Measurements from ENCODE around the gene APBA2.

The APBA2 gene

DNA sequence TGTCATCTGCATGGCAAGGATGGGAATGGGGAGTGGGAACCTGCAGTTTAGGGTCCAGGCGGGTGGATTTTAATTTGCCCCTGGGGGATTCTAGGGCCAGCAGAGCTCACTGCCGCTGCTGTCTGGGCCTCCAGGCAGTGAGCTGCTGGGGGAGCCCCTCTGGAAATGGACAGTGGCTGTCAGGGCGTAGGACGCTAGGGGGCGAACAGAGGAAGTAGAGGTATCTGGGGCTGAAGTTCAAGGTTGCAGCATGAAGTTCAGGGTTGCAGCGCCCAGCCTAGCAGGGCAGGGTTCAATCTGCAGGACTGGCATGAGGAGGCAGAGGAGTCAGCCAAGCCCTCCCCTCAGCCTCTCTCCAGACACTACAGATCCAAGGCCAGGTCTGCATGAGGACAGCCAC is 49.5 kb downstream of the APBA2 start:
- peak; percentile 33 for DNase-seq (ENCODE audit: low read depth, low spot score)

DNA sequence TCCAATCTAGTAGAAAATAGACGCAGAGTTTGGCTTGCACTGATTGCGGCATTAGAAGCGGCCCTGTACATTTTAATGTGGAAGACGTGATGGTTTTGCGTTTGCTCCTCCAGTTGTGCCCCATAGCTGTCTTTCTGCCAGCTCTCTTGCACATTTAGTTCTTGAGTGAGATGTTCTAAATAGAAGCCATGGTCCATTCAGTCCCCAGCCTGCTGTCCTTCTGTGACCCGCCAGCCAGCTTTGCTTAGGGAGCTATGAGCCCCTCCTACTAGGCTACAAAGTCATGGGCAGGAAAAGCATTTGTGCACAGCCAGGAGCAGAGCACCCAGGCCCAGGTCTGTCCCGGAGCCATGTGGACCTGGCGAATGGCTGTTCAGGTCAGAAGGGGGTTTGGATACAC is 50.3 kb downstream of the APBA2 start:
- DNase-seq (ENCODE audit: low read depth, low spot score): no peak

DNA sequence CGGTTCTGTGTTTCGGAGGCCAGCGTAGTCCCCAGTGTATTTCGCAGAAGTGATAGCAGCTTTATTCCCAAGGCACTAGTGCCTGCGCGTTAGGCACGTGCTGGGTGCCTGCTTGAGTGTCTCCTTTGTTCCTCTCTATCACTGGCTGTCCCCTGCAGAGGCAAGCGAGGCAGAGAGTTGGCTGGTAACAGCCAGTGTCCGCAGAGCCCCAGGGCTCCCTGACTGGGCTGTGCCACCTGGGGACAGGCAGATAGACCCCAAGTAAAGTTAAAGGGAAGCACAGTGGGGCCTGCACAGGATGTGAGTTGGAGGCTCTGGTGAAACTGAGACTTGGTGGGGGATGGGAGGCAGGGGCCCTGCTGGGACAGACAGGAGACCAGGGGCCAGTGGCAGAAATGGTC is 50.7 kb downstream of the APBA2 start:
- DNase-seq (ENCODE audit: low read depth, low spot score): no peak

DNA sequence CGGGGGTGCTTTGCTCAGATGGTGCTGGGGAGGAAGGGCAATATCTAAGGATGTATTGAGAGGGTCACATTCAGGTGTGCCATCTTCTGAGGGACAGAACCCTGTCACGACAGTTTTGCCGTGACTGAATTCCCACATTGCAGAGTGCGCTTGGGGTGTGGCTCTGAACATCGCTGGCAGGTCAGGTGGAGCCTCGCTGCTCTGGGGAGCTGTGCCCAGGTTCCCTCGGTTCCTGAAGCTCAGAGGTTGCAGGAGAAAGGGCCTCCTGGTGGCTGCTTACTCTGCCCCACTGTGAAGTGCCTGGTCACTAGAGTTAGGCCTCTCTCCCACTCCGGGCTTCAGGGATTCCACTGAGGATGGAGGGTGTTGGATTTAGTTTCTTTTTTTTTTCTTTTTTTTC is 51.5 kb downstream of the APBA2 start:
- DNase-seq (ENCODE audit: low read depth, low spot score): no peak

DNA sequence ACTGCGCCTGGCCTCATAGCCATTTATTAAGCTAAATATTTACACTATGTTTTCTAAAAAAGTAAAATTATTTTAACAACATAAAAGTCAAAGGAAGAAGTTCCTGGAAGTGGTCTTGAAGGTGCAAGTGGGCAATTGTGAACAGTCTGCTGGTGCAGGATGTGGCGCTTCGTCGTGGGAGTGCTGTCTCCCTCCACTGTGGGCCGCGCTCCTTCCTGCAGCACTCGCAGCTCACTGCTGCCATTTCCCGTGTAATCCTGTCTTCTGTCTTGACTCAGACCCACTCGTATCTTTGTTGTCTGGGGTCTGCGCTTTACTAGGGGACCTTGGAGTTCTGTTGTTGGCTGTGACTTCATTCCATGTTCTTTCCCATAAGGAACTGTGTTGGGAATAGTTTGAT is 56.3 kb downstream of the APBA2 start:
- DNase-seq (ENCODE audit: low read depth, low spot score): no peak

DNA sequence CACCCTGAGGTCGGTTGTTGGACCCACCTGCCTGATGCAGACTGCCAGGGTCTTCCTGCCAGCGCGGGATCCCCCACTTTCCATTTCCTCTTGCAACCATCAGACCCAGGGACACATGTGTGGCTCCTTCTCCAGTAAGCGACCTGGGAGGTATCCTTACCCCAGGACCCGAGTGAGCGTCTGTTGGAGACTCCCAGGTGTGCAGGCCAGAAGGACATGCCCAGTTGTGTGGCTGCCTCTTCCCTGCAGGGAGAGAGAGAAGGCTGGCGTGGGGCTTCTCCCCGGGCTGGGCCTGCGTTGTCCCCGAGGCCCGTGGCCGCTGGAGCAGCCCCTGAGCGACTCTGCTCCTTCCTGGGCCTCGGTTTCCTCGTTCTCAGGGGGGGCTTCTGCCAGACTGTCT is 56.8 kb downstream of the APBA2 start:
- DNase-seq (ENCODE audit: low read depth, low spot score): no peak

DNA sequence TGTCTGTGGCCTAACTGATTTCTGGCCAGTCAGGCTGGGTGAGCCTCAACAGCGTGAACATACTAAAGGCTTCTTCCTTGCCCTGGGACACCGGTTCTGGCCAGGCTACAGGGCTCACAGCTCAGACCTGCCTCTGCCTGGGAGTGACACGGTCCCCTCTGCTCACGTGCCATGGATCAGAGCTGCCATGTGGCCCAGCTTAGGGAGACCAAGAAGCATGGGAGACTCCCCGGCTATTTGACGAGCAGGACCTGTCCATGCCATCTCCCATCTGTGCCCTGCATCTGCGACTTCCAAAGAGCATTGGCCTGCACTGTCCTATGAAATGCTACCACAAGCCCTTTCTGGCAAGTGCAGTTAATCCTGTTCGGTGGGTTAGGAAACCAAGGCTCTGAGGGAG is 57.4 kb downstream of the APBA2 start:
- DNase-seq (ENCODE audit: low read depth, low spot score): no peak

DNA sequence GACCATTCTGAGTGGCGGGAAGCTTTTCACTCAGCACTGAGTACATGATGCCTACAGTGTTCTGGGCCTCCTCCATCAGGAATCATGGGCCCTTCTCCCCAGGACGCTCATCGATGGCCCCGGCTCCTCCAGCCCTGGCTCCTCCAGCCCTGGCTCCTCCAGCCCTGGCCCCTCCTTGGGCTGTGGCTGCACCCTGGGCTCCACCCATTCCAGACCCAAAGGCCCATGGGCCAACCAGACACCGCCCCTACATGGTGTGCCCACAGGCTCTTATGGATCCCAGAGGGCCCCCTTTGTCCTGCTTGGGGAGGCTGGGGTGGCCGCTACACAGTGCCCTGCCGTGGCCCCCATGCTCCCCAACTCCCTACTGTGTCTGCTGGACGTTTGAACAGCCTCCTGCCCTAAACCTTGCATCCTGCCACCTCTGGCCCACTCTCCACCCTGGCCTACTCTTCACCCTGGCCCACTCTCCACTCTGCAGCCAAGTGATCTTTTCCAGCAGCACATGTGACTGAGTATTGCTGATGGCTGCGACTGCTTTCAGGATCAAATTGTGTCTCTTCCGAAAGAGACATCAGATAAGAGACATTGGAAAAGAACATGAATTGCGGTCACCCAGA is 57.9 kb downstream of the APBA2 start:
- DNase-seq (ENCODE audit: low read depth, low spot score): no peak

DNA sequence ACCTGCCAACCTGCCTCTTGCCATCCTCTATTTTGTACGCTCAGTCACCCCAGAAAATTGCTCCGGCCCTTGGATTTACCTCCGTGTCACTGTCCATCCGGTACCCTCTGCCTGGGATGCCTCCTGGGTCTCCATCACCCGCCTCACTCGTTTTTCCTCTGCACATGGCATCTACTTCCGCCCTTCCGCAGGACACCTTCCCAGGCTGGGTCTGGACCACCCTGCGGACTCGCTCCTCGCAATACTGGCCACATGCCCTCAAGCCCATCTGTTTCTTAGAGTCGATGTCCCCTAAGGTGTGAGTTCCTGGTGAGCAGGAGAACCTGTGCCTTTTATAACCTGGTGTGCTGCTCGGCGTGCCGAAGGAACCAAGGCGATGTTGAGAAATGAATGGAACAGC is 58.5 kb downstream of the APBA2 start:
- DNase-seq (ENCODE audit: low read depth, low spot score): no peak

DNA sequence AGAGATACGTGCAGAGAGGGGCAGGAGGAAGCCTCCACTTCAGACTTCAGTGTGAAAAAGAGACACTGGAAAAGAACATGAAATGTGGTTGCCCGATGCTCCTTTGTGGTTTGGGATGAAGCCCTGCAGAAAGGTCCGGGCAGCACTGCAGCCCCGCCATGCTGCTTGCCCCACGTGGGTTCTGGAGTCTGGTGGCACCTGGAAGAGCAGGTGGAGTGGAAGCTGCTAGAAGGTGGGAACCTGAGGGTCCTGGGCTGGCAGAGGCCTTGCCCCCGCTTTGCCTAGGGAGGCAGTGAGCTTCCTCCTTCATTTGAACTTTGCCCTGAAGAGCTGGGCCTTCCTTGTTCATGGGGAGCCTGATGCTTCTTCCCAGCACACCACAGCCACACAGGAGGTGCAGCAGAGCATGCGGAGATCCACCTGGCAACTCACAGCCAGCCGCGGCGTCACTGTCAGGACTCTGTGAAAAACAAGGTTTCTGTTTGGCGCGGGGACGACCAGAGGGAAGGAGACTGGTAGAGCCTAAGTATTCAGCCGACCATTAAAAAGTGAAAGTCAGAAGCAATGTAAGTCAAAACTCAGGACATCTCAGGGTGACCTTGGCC is 59.0 kb downstream of the APBA2 start:
- no peak for DNase-seq (ENCODE audit: low read depth, low spot score)

DNA sequence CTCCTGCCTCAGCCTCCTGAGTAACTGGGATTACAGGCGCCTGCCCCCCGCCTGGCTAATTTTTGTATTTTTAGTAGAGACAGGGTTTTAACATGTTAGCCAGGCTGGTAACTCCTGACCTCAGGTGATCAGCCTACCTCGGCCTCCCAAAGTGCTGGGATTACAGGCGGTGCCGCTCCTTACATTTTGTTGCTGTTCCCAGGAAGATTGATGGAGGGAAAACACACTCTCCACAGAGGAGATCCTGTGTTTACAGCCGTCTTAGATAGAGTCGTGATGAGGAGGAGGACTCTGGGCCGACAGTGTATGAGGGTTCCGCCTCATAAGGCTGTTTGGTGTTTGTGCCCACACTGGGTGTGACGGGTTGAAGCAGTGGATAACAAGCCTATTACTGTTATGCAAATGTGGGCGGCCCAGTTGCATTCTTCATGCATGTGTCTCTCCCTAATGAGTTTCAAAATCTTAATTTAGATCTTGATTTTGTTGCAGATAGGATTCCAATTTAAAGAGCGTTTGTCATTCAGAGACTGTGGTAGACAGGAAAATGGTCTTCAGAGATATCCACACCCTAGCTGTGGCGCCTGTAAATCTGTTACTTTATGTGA is 60.0 kb downstream of the APBA2 start:
- no peak for DNase-seq (ENCODE audit: low read depth, low spot score)

DNA sequence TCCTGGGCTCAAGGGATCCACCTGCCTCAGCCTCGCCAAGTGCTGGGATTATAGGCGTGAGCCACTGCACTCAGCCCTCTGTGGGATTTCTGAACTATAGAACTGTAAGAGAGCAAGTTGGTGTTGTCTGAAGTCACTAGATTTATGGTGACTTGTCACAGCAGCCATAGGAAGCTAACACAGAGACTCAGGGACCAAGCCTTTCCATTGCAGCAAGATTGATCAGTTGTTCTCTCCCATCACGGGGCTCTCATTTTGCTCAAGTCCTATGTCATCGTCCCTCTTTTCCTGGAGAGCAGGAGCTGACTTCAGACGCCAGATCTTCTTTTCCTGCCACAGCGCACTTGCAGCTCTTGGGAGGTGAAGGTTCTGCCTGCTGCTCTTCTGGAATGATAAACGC is 61.0 kb downstream of the APBA2 start:
- no peak for DNase-seq (ENCODE audit: low read depth, low spot score)

DNA sequence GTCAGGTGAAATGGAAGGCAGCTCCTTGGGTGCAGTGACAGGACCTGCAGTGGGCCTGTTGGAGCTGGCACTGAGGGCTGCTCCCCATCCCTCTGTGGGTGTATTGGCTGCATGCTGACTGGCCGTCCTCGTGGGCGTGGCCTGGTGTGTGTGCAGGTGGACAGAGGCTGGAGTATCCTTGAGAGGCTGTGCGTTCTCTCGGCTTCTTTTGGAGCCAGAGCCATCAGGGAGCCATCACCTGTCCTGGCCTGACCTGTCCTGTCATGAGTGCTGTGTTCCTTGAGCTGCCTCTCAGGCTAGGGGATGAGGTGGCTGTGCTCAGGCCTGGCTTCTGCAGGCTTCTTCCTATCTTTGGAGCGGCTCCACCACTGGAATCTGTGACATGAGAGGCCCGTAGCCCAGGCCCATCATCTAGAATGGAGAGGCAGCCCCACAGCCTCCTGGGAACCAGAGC is 61.5 kb downstream of the APBA2 start:
- DNase-seq (ENCODE audit: low read depth, low spot score): no peak

DNA sequence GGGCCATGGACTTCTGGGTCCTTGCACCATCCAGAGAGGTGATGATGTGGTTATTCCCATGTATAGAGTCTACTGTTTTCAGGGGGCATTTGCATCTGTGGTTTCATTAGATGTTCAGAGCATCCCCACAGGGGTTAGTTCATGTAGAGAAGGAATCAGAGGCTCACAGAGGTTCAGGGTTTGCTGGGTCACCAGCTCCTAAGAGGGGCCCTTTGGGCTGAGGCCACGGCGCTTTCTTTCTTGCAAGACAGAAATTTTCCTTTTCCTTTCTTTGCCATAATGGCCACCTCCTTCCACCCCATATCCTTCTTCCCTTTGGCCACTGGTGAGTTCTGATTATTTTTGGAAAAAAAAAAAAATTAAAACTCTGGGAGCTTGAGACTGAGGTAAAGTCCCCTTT is 62.3 kb downstream of the APBA2 start:
- no peak for DNase-seq (ENCODE audit: low read depth, low spot score)

DNA sequence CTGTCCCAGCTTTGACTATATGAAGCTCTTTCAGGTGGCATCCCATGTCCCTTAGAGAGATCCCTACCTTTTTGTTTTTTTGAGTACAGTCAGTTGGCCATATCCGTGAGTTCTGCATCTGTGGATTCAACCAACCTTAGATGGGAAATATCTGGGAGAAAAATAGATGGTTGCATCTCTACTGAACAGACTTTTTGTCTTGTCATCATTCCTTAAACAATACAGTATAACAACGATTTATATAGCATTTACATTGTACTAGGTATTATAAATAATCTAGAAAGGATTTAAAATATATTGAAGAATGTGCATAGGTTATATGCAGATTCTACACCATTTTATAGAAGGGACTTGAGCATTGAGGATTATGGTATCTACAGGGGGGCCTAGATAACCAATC is 65.1 kb downstream of the APBA2 start:
- no peak for DNase-seq (ENCODE audit: low read depth, low spot score)

DNA sequence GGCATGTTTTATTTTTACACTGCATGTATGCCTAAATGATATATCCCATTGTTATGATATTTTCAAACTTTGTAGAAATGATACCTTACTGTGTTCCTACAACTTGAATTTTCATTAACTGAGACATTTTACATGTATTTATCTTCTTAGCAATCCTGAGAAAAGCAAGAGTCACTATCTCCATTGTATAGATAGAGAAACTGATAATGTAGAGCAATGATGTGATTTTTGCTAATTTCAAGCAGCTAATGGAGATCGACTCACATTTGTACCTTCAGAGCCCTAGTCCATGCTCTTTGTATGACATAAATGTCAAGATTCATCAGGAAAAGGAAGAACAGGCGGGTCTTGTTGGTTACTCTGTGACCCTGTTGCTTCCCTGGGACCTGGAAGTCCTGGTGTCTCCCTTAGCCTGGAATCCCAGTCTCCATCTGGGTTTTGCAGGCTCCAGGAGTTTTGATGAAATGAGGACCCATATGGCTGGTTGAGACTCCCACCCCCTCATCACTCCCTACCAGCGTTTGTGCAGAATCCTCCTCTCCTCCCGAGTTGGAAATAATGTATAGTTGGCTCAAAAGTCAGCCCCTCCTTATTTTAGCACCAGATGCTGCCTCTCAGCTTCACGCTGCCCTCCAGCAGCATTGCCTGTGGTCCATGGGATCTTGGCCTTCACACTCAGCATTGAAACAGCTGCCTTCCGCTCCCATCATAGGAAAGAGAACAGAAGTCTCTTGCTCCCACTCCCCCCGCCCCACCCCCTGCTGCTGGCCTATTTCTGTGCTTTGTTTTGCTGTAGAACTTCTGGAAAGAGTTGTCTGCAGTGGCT is 67.1 kb downstream of the APBA2 start:
- DNase-seq (ENCODE audit: low read depth, low spot score): no peak

DNA sequence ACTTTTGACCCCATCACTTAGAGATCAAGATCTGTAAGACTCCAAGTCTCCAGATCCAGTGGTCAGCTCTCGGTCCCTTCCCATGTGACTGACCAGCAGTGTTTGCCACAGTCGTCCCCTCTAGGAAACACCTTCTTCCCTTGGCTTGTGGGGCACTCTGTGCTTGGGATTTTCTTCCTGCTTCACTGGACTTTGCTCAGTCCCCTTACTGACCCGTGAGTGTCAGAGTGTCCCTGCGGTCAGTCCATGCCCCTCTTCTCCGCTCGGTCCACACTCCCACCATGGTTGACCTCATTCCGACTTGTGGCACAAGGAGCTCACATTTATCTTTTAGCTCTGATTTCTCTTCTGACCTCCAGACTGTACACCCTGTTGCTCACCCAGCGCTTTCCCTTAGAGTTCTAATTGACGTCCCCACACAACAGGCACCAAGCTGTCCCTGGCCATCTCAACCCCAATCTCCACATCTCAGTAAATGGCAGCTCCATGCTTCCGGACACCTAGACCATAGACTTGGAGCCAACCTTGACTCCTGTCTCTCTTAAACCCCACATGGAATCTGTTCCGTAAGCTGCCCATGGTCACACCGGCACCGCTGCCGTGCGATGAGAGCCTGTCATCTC is 67.9 kb downstream of the APBA2 start:
- no peak for DNase-seq (ENCODE audit: low read depth, low spot score)

DNA sequence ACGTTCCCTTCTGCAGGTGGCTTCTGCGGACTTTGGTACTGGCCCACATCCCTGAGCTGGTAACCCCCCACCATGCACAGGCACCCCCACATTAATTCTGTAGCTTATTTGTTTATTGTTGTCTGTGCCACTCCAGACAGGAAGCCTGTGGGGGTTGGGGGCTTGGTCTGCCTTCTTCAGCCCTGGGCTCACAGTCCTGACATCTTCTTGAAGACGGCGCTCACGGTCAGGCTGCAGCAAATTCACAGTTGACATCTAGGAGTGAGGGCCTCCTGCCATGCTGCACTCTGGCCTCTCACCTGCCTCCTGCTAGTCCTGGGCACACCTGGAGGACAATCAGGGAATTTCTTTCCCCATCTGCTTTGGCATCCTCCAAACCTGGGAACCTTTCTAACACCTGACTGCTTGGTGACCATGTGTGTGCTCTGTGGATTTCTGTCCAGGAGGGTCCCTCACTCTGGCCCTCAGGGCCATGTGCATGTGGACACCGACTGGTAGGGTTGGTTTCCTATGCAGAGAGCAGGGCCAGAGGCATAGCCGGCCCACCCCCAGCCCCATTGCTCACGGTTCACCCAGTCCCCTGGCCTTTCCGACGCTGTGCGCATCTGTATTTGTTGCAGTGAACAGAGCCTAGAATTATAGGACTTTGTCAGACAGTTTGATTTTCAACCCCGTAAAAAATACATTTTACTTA is 68.8 kb downstream of the APBA2 start:
- DNase-seq (ENCODE audit: low read depth, low spot score): no peak

DNA sequence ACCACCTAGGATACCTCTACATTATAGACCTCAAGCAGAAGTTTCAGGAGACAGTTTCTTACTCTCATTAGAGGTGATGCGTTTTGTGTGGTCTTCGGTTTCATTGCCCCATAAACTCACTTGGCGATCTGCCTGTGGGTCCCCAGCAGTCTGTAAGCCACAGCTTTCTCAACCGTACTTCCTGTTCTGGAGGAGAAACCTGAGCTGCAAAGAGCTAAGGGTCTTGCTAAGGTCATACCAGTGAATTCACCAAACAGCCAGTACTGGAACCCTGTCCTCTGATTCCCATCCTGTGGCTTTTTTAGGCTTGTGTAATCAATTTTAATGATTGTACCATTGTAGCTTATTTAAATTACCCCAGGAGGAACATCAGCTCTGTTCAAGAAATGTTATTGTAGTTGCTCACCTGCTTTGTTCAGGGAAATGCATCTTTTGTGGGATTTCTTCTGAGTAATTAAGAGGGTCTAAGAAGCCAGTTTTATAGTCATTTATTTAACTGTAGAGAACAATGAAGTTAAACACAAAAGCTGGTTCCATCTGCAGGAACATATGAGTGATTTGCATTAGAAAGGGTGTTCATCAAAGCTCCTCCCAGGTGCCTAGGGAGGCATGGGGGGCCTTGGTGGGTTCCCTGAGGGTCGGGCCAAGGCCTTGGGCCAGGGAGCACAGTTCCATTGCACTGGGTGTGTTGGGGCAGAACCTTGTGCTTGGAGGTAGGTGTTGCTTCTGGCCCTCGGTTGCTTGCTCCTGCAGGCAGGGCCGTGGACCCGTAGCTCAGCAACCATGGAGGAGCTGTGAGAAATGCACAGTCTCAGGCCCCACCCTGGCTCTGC is 69.6 kb downstream of the APBA2 start:
- DNase-seq (ENCODE audit: low read depth, low spot score): no peak

DNA sequence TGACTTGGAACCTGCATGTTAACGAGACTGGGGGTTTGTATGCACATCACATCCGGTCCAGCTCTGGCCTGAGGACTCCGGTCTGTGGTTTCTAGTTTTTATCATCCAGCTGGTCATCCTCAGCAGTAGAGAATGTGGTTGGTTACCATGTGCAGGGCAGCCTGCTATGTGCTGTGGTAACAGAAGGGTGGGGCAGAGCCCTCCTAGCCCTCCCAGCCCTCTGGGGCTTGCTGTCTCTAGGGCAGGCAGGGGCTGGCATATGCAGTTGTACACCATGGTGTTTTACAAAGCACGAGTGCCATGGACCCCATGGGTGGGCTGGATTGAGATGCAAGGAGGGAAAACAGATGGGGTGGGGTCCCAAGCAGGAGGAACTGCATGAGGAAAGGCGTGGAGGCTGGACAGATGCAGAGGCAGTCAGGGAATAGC is 70.2 kb downstream of the APBA2 start:
- DNase-seq (ENCODE audit: low read depth, low spot score): no peak

DNA sequence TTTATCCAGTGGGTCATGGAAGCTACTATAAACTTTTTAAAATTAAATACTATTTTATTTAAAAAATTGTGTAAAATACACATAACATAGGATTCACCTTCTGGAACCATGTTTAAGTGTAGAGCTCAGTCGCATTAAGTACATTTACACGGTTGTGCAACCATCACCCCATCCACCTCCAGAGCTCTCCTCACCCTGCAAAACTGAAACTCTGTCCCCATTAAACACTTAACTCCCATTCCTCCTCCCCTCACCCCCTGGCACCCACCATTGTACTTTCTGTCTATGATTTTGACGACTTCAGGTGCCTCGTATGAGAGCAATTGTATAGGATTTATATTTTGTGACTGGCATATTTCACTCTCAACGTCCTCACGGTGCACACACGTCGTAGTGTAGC is 70.7 kb downstream of the APBA2 start:
- DNase-seq (ENCODE audit: low read depth, low spot score): no peak
